IMR-90 (cell line): ENCODE data around the gene ZNF878. TPM values are rescaled to one million over a fixed set of nuclear protein-coding genes. Genes with fewer than 3 reads are reported as not detected.

Source experiments
- ATAC-seq: fragments of 200-7000 bp; cut with Tn5 transposase; 2 replicates; pipeline ENCODE4 v1.9.1; 2020; ENCODE audit warnings: low read depth, mild to moderate bottlenecking, moderate library complexity
- BruUV-seq: library from RNA; stranded (reverse); fragments of 400-500 nt; replicated peaks from 2 replicates; lab custom pipeline; 2021; lab: Mats Ljungman, UMichigan
- CTCF ChIA-PET: fragments of 300-600 bp; formaldehyde crosslinking; extraction: SDS; loops from one replicate; lab custom pipeline; 2021; ENCODE audit warnings: antibody characterized with exemption; lab: Yijun Ruan, JAX
- POLR2A ChIA-PET: fragments of 300-600 bp; sonication (Branson Sonifier 250); formaldehyde crosslinking; loops from one replicate; lab custom pipeline; 2022; ENCODE audit warnings: antibody characterized with exemption; ENCODE audit not compliant: unreplicated experiment; lab: Charles Lee
- DNase-seq: peaks from one replicate; pipeline ENCODE4 v3.0.0; 2013
- H2AFZ ChIP-seq: replicated peaks from 2 replicates; pipeline ENCODE3; 2013; ENCODE audit warnings: low read length, mild to moderate bottlenecking; ENCODE audit not compliant: poor library complexity
- H2AK5ac ChIP-seq: 2 replicates; pipeline ENCODE4 v1.6.1; 2013; ENCODE audit warnings: low read depth, low read length, inconsistent platforms
- H2AK9ac ChIP-seq: replicated peaks from 2 replicates; pipeline ENCODE3; 2013; ENCODE audit warnings: mild to moderate bottlenecking, low read depth, low read length, moderate library complexity; ENCODE audit not compliant: poor library complexity
- H2BK120ac ChIP-seq: 2 replicates; pipeline ENCODE4 v1.6.1; 2013; ENCODE audit warnings: low read depth, low read length, inconsistent platforms
- H2BK15ac ChIP-seq: 3 replicates; pipeline ENCODE4 v1.6.1; 2013; ENCODE audit warnings: low read depth, low read length, inconsistent platforms
- H2BK20ac ChIP-seq: 2 replicates; pipeline ENCODE4 v1.6.1; 2013; ENCODE audit warnings: low read depth, mild to moderate bottlenecking, inconsistent platforms, low read length, moderate library complexity
- H2BK5ac ChIP-seq: 2 replicates; pipeline ENCODE4 v1.6.1; 2013; ENCODE audit warnings: mild to moderate bottlenecking, low read depth, low read length, inconsistent platforms; ENCODE audit not compliant: poor library complexity, severe bottlenecking
- H3K14ac ChIP-seq: replicated peaks from 2 replicates; pipeline ENCODE4 v1.6.1; 2013; ENCODE audit warnings: low read depth, low read length, inconsistent platforms
- H3K18ac ChIP-seq: 2 replicates; pipeline ENCODE4 v1.6.1; 2013; ENCODE audit warnings: low read depth, low read length, control low read depth
- H3K23ac ChIP-seq: 2 replicates; pipeline ENCODE4 v1.6.1; 2013; ENCODE audit warnings: low read depth, low read length, inconsistent platforms
- H3K27ac ChIP-seq: 2 replicates; pipeline ENCODE4 v1.5.1; 2013; ENCODE audit warnings: mild to moderate bottlenecking, control low read depth, low read length; ENCODE audit not compliant: insufficient read depth
- H3K27me3 ChIP-seq: 2 replicates; pipeline ENCODE4 v1.6.1; 2013; ENCODE audit warnings: low read length; ENCODE audit not compliant: control insufficient read depth, insufficient read depth
- H3K36me3 ChIP-seq: 2 replicates; pipeline ENCODE4 v1.6.1; 2013; ENCODE audit warnings: low read length, mixed read lengths; ENCODE audit not compliant: control insufficient read depth, insufficient read depth
- H3K4ac ChIP-seq: 2 replicates; pipeline ENCODE4 v1.6.1; 2013; ENCODE audit warnings: low read depth, low read length, inconsistent platforms
- H3K4me1 ChIP-seq: 2 replicates; pipeline ENCODE4 v1.6.1; 2013; ENCODE audit warnings: low read length, mixed read lengths; ENCODE audit not compliant: control insufficient read depth, insufficient read depth
- H3K4me2 ChIP-seq: 2 replicates; pipeline ENCODE4 v1.6.1; 2013; ENCODE audit warnings: low read depth, mild to moderate bottlenecking, control low read depth, low read length, moderate library complexity
- H3K4me3 ChIP-seq: 2 replicates; pipeline ENCODE4 v1.5.1; 2013; ENCODE audit warnings: low read depth, mild to moderate bottlenecking, control low read depth, low read length, moderate library complexity; ENCODE audit not compliant: insufficient read depth
- H3K56ac ChIP-seq: 2 replicates; pipeline ENCODE4 v1.6.1; 2013; ENCODE audit warnings: low read length, inconsistent platforms; ENCODE audit not compliant: insufficient read depth; ENCODE audit errors: extremely low read depth
- H3K79me1 ChIP-seq, 2 experiments: 2 replicates each; pipeline ENCODE4 v1.6.1; 2013; ENCODE audit warnings: low read length in 2 of 2, inconsistent platforms in 1 of 2, low read depth in 1 of 2
- H3K9ac ChIP-seq: 2 replicates; pipeline ENCODE4 v1.6.1; 2013; ENCODE audit warnings: low read depth, low read length, control low read depth
- H3K9me1 ChIP-seq: 2 replicates; pipeline ENCODE4 v1.6.1; 2013; ENCODE audit warnings: low read length, inconsistent platforms; ENCODE audit not compliant: insufficient read depth
- H3K9me3 ChIP-seq: 2 replicates; pipeline ENCODE4 v1.6.1; 2013; ENCODE audit warnings: low read length; ENCODE audit not compliant: control insufficient read depth, insufficient read depth
- H4K20me1 ChIP-seq: 2 replicates; pipeline ENCODE4 v1.6.1; 2013; ENCODE audit warnings: low read length, inconsistent platforms; ENCODE audit not compliant: insufficient read depth
- H4K5ac ChIP-seq: 2 replicates; pipeline ENCODE4 v1.6.1; 2013; ENCODE audit warnings: mild to moderate bottlenecking, low read depth, low read length, control low read depth
- H4K8ac ChIP-seq, 2 experiments: 2 replicates each; pipeline ENCODE4 v1.6.1; 2013; ENCODE audit warnings: low read depth in 2 of 2, low read length in 2 of 2, control low read depth in 1 of 2, inconsistent platforms in 1 of 2
- H4K91ac ChIP-seq: 2 replicates; pipeline ENCODE4 v1.6.1; 2013; ENCODE audit warnings: low read depth, low read length, inconsistent platforms; ENCODE audit not compliant: insufficient read depth
- BHLHE40 ChIP-seq: fragments of 150-350 bp; IDR thresholded peaks from 2 replicates; pipeline ENCODE4 v1.6.1; 2016; ENCODE audit warnings: mild to moderate bottlenecking, low read depth, low read length
- CEBPB ChIP-seq: IDR thresholded peaks from 2 replicates; pipeline ENCODE4 v1.6.1; 2012; ENCODE audit warnings: low read depth, low read length, improper control_type of control experiment
- CHD1 ChIP-seq: IDR thresholded peaks from 2 replicates; pipeline ENCODE4 v1.6.1; 2012; ENCODE audit warnings: low read depth, low read length, improper control_type of control experiment
- CTCF ChIP-seq: conservative IDR thresholded peaks from 2 replicates; pipeline ENCODE4 v1.5.1; 2012; ENCODE audit warnings: mild to moderate bottlenecking, low read depth, low read length, improper control_type of control experiment
- ELK1 ChIP-seq: fragments of 150-350 bp; IDR thresholded peaks from 2 replicates; pipeline ENCODE4 v1.6.1; 2016; ENCODE audit warnings: low read depth, mild to moderate bottlenecking, low read length, moderate library complexity, borderline replicate concordance
- FOS ChIP-seq: fragments of 150-350 bp; IDR thresholded peaks from 2 replicates; pipeline ENCODE4 v1.6.1; 2016; ENCODE audit warnings: low read depth, low read length
- MAFK ChIP-seq: IDR thresholded peaks from 2 replicates; pipeline ENCODE4 v1.6.1; 2012; ENCODE audit warnings: low read depth, low read length, improper control_type of control experiment
- MAZ ChIP-seq: IDR thresholded peaks from 2 replicates; pipeline ENCODE4 v1.6.1; 2012; ENCODE audit warnings: low read depth, mild to moderate bottlenecking, low read length, improper control_type of control experiment, moderate library complexity, borderline replicate concordance
- MXI1 ChIP-seq: IDR thresholded peaks from 2 replicates; pipeline ENCODE4 v1.6.1; 2012; ENCODE audit warnings: low read depth, mild to moderate bottlenecking, low read length, moderate library complexity, borderline replicate concordance
- NFE2L2 ChIP-seq: fragments of 150-350 bp; IDR thresholded peaks from 2 replicates; pipeline ENCODE4 v1.6.1; 2016; ENCODE audit warnings: low read depth, mild to moderate bottlenecking, low read length
- POLR2A ChIP-seq: IDR thresholded peaks from 2 replicates; pipeline ENCODE4 v1.6.1; 2012; ENCODE audit warnings: mild to moderate bottlenecking, low read depth, low read length
- RAD21 ChIP-seq: IDR thresholded peaks from 2 replicates; pipeline ENCODE4 v1.6.1; 2012; ENCODE audit warnings: low read length, improper control_type of control experiment
- RCOR1 ChIP-seq: IDR thresholded peaks from 2 replicates; pipeline ENCODE4 v1.6.1; 2012; ENCODE audit warnings: mild to moderate bottlenecking, low read length, improper control_type of control experiment; ENCODE audit not compliant: insufficient replicate concordance
- RFX5 ChIP-seq: IDR thresholded peaks from 2 replicates; pipeline ENCODE4 v1.8.0; 2012; ENCODE audit warnings: low read depth, mild to moderate bottlenecking, low read length, moderate library complexity
- SMC3 ChIP-seq: fragments of 150-350 bp; IDR thresholded peaks from 2 replicates; pipeline ENCODE4 v1.6.1; 2016; ENCODE audit warnings: low read depth, mild to moderate bottlenecking, antibody characterized with exemption, low read length, moderate library complexity
- USF2 ChIP-seq: fragments of 150-350 bp; IDR thresholded peaks from 2 replicates; pipeline ENCODE4 v1.6.1; 2017; ENCODE audit warnings: mild to moderate bottlenecking, antibody characterized with exemption, low read length, low read depth
- WGBS, 2 experiments: methylation state at CpG; one replicate each; pipeline versions ENCODE4 v1.1.5 to v1.1.7; 2013; ENCODE audit warnings: missing lambda C conversion rate in 2 of 2; ENCODE audit not compliant: insufficient read length in 1 of 2; ENCODE audit errors: extremely low coverage in 2 of 2; 5-methylcytosine and 5-hydroxymethylcytosine counted together
- dilution Hi-C: fragments of 300-500 bp; cut with HindIII; formaldehyde crosslinking; loops from one replicate; pipeline ENCODE4 v1.14.3; 2018; ENCODE audit warnings: low sequenced_read_pairs; ENCODE audit not compliant: unreplicated experiment
- in situ Hi-C: fragments of 300-500 bp; cut with MboI; formaldehyde crosslinking; loops from 3 replicates; pipeline ENCODE4 v1.14.3; 2019; ENCODE audit warnings: low sequenced_read_pairs, inconsistent platforms, mixed read lengths
- intact Hi-C: fragments of 100-400 bp; cut with micrococcal nuclease; formaldehyde crosslinking; loops from 2 replicates; pipeline ENCODE4 v1.10.0; 2022
- polyA plus RNA-seq, 3 experiments: library from polyadenylated mRNA; depleted of rRNA; stranded (reverse); fragments of >200 nt; gene quantifications; 2 replicates each; pipeline ENCODE4 v1.2.3, GENCODE V29; 2012; ENCODE audit warnings: low replicate concordance in 1 of 3
- total RNA-seq: library from RNA; depleted of rRNA; stranded (reverse); fragments of >200 nt; gene quantifications from 2 replicates; pipeline ENCODE4 v1.2.3, GENCODE V29; 2012

Gene ZNF878
- total and polyA plus RNA-seq, 2 of the 4 experiments (the other 2 are of a cell fraction) = 0.05 to 0.36 TPM

GRCh38 chr19:12015015-12015752 lies 37.6 kb downstream of the ZNF878 start:
- no CpG with 5 or more reads among the region's 9 CpGs for WGBS, 2 experiments
- intact Hi-C loops = no loop called here
- no peaks in the 10 kb centered on the region for H3K9me1 ChIP-seq
- H3K4me1 ChIP-seq = no peaks in the 10 kb centered on the region
- H3K4me3 ChIP-seq = no peak overlapping the region
- no peak overlapping the region for H3K4ac ChIP-seq
- H3K27ac ChIP-seq = no peak overlapping the region
- peaks cover 56% of the 10 kb centered on the region for H3K36me3 ChIP-seq
- peaks cover 5 to 11% of the 10 kb centered on the region in 2 experiments for H3K79me1 ChIP-seq
- H4K20me1 ChIP-seq = no peaks in the 10 kb centered on the region
- ATAC-seq (no peak), DNase-seq (no peak)
- BruUV-seq = no TSS peak
- H3K14ac ChIP-seq = no peak overlapping the region
- H3K9me3 ChIP-seq = peaks cover 75% of the 10 kb centered on the region
- no peak overlapping the region for H2BK15ac ChIP-seq
- no peak overlapping the region for H2AK9ac ChIP-seq
- H2BK120ac ChIP-seq = no peak overlapping the region
- no peak overlapping the region for H4K5ac ChIP-seq
- no peak overlapping the region for H3K23ac ChIP-seq
- H2BK20ac ChIP-seq = no peak overlapping the region
- no peak overlapping the region for H4K8ac ChIP-seq
- in situ Hi-C loops = no loop called here
- H2BK5ac ChIP-seq = no peak overlapping the region
- ChIA-PET POLR2A (no interaction called here), CTCF (no interaction called here)
- dilution Hi-C loops = no loop called here
- no peak overlapping the region for H2AK5ac ChIP-seq
- no peak overlapping the region for H3K56ac ChIP-seq
- no peak overlapping the region for H3K4me2 ChIP-seq
- no peak overlapping the region for H3K18ac ChIP-seq
- TF ChIP-seq USF2 (no peak), NFE2L2 (no peak), BHLHE40 (no peak), POLR2A (no peak), ELK1 (no peak), RFX5 (no peak), MAZ (no peak), CTCF (no peak), CEBPB (no peak), RCOR1 (no peak), RAD21 (no peak), SMC3 (no peak), MXI1 (no peak), FOS (no peak), CHD1 (no peak), MAFK (no peak)
- H4K91ac ChIP-seq = no peak overlapping the region
- no peaks in the 10 kb centered on the region for H3K27me3 ChIP-seq
- H2AFZ ChIP-seq = no peak overlapping the region
- H3K9ac ChIP-seq = no peak overlapping the region
